Germinal center (tissue), 1 donor: ENCODE measurements around the gene LRRN3.

ENCODE experiments used
- DNase-seq: peaks from one replicate; pipeline ENCODE4 v3.0.0; 2012; ENCODE audit warnings: mixed read lengths, low spot score

LRRN3 gene

DNA sequence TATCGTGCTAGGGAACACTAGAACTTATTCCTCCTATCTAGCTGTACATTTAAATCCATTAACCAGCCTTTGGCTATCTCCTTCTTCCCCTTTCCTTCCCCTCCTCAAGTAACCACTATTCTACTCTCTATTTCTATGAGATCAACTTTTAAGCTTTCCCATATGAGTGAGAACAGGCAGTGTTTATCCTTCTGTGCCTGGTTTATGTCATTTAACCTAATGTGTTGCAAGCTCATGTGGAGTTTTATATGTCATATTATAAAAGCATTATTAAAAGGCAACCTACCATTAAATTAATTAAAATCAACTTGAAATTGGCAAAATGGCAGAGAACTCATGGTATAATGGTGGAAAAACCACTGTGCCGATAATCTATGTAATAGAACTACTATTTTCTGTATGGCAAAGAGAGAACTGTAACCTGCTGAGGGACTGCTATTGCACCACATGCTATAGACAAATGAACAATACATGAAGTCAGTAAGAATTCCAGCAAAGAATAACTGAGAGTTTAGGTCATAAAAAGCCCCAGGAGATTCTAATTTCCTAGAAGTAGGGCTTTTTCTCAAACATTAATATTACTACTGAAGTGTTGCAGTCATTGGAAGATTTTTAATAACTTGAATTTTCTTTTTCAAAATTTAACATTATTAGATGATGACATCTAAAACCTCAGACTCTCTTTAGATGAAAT lies 81.8 kb downstream of the LRRN3 start:
- no peak for DNase-seq

DNA sequence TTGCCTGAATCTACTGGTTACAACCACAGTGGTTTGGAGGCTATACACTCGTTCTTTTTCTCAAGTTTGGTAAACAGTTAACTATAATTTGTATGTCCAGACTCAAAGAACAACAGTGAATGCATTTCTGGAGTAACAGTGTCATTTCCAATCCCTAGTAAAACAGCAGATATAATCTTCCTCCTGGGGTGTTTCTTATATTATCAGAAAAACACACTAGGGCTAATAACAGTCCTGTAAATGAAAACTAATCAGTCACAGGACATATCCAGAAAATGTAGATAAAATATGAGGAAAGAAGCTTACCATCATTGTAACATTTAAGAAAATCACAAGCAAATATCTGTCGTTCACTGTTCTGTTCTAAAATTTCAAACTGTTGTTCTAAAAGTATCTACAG lies 82.6 kb downstream of the LRRN3 start:
- no peak for DNase-seq

DNA sequence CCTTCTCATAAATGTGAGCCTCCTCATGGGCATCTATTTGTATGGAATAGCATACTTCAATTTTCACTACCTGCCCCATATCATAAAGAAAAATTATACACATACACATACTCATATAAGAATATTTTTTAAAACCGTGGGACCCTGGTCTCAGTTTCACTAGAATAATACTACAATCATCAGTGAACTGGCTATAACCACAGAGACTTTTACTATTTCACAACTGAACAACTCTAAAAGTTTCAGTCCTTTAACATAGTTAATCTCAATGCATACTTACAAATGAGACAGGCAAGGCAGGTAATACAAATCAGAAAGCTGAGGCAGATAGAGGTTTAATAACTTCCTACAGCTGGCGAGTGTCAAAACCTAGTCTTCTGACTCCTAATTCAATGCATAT lies 83.1 kb downstream of the LRRN3 start:
- DNase-seq: no peak

DNA sequence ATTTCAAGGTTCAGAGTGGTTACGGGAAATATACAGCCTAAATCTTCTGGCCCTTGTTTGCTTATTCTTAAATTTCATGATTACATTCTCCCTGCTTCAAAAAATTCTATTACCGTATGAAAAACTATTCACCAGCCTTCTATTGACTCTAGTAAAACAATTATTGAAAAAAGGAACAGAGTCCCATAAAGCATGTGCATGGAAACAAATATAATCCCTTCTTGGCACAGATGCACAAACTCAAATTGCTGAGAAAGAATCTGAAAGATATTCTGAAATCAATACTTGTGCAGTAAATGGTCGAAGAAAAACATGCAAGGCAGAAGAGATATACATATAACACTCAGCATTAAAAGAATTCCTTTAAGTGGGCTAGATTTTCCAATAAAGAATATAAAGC lies 83.6 kb downstream of the LRRN3 start:
- no peak for DNase-seq
